ENCODE measurements around the gene MAGEA9B. TPM values are rescaled to one million over a fixed set of nuclear protein-coding genes. Genes with fewer than 3 reads are reported as not detected.
"Not testable (repeated sequence)": the region's sequence is repeated elsewhere in the genome, so short reads cannot be mapped to it uniquely, and the experiment has no call there.

The MAGEA9B gene
- total RNA-seq, 1 donor from 2014 or later = not detected

GRCh38 chrX:149545545-149546543 lies 41.4 kb downstream of the MAGEA9B start:
- peak; percentile 44 for DNase-seq
- not testable (repeated sequence) for H3K4me1 Mint-ChIP-seq (ENCODE audit: low read depth, unreplicated experiment); H3K27ac Mint-ChIP-seq (ENCODE audit: unreplicated experiment); H3K36me3 Mint-ChIP-seq (ENCODE audit: unreplicated experiment); H3K27me3 Mint-ChIP-seq (ENCODE audit: unreplicated experiment); H3K9me3 Mint-ChIP-seq (ENCODE audit: unreplicated experiment); H3K4me3 Mint-ChIP-seq (ENCODE audit: unreplicated experiment)

- Mint-ChIP-seq H3K4me1 (ENCODE audit: low read depth, unreplicated experiment) (no peaks in the 10 kb centered on the region), H3K4me3 (ENCODE audit: unreplicated experiment) (peak overlapping the region; percentile 90), H3K9me3 (ENCODE audit: unreplicated experiment) (peaks cover 4% of the 10 kb centered on the region), H3K27me3 (ENCODE audit: unreplicated experiment) (no peaks in the 10 kb centered on the region), H3K27ac (ENCODE audit: unreplicated experiment) (peak overlapping the region; percentile 98), H3K36me3 (ENCODE audit: unreplicated experiment) (no peaks in the 10 kb centered on the region)
- peak; percentile 19 for DNase-seq
- no peak for TF ChIP-seq CTCF (IDR thresholded peaks at IDR 0.05; ENCODE audit: partially characterized antibody, unreplicated experiment)
Observed at GRCh38 chrX:149541521-149542047, 45.7 kb downstream of the MAGEA9B start.

GRCh38 chrX:149540621-149541520 lies 46.4 kb downstream of the MAGEA9B start, which contains the start of gene EOLA1:
Gene EOLA1, plus strand, starts transcription at chrX:149541012. Its CDS starts 4,619 bp downstream, at chrX:149545631.
- Mint-ChIP-seq H3K27ac (ENCODE audit: unreplicated experiment) (peak within 1 kb of the TSS; percentile 98), H3K27me3 (ENCODE audit: unreplicated experiment) (no peaks in the 10 kb centered on the region), H3K9me3 (ENCODE audit: unreplicated experiment) (peaks cover 4% of the 10 kb centered on the region), H3K4me1 (ENCODE audit: low read depth, unreplicated experiment) (no peaks in the 10 kb centered on the region), H3K36me3 (ENCODE audit: unreplicated experiment) (no peaks in the 10 kb centered on the region), H3K4me3 (ENCODE audit: unreplicated experiment) (peak within 1 kb of the TSS; percentile 90)
- no peak for TF ChIP-seq CTCF (IDR thresholded peaks at IDR 0.05; ENCODE audit: partially characterized antibody, unreplicated experiment)
- DNase-seq = peak; percentile 74

GRCh38 chrX:149540131-149540620 lies 47.1 kb downstream of the MAGEA9B start:
- no peaks in the 10 kb centered on the region for H3K27me3 Mint-ChIP-seq (ENCODE audit: unreplicated experiment)
- peak; percentile 88 for DNase-seq
- peak overlapping the region; percentile 98 for H3K27ac Mint-ChIP-seq (ENCODE audit: unreplicated experiment)
- peak overlapping the region; percentile 90 for H3K4me3 Mint-ChIP-seq (ENCODE audit: unreplicated experiment)
- H3K9me3 Mint-ChIP-seq (ENCODE audit: unreplicated experiment) = peaks cover 4% of the 10 kb centered on the region
- H3K4me1 Mint-ChIP-seq (ENCODE audit: low read depth, unreplicated experiment) = no peaks in the 10 kb centered on the region
- TF ChIP-seq CTCF (IDR thresholded peaks at IDR 0.05; ENCODE audit: partially characterized antibody, unreplicated experiment) = no peak
- no peaks in the 10 kb centered on the region for H3K36me3 Mint-ChIP-seq (ENCODE audit: unreplicated experiment)
